Measurements from ENCODE around the gene KIAA1671.

DNA sequence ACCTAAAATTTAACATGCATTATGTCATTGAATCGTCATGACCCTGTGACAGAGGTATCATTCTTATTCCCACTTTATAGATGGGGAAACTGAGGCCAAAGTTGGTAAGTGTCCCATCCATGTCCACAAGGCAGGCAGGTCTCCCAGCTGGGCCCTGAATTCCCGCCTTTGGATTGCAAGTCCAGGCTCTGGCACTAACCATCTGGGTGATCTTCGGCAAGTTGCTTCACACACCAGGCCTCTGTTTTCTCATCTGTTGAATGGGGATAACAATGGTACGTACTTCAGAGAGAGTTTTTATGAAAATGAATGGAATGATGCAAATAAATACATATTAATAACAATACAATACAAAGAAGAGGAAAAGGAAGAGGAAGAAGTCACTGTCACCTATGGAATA lies 250.6 kb downstream of the KIAA1671 start:
- TF ChIP-seq, protein P1, sequence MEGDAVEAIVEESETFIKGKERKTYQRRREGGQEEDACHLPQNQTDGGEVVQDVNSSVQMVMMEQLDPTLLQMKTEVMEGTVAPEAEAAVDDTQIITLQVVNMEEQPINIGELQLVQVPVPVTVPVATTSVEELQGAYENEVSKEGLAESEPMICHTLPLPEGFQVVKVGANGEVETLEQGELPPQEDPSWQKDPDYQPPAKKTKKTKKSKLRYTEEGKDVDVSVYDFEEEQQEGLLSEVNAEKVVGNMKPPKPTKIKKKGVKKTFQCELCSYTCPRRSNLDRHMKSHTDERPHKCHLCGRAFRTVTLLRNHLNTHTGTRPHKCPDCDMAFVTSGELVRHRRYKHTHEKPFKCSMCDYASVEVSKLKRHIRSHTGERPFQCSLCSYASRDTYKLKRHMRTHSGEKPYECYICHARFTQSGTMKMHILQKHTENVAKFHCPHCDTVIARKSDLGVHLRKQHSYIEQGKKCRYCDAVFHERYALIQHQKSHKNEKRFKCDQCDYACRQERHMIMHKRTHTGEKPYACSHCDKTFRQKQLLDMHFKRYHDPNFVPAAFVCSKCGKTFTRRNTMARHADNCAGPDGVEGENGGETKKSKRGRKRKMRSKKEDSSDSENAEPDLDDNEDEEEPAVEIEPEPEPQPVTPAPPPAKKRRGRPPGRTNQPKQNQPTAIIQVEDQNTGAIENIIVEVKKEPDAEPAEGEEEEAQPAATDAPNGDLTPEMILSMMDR (IDR thresholded peaks at IDR 0.05): no peak
- TF ChIP-seq POLR2A (IDR thresholded peaks at IDR 0.05) (no peak), EP300 (IDR thresholded peaks at IDR 0.05) (no peak)
